Measurements from ENCODE around the gene LZTS2.

- TF ChIP-seq CTCF (conservative IDR thresholded peaks at IDR 0.05 in 1 of 2, IDR thresholded peaks at IDR 0.05 in 1 of 2; ENCODE audit: extremely low read depth in 1 of 2, insufficient read depth in 1 of 2, low read depth in 1 of 2, low read length in 2 of 2) = no peak
- TF ChIP-seq EZH2 (IDR thresholded peaks at IDR 0.05; ENCODE audit: borderline replicate concordance, low read length) = no peak
Measured at GRCh38 chr10:100986952-100987684, 12.5 kb upstream of the LZTS2 start, which contains the start of the genes MRPL43 and TWNK.
